ENCODE measurements around the gene PACSIN2. TPM values are rescaled to one million over a fixed set of nuclear protein-coding genes. Genes with fewer than 3 reads are reported as not detected.

PACSIN2 gene
- total RNA-seq, 6 donors from 2014 or later, result 120 to 186 (median 151) TPM

GRCh38 chr22:42893371-42894150 lies 121.4 kb downstream of the PACSIN2 start:
- H3K4me1 ChIP-seq, result peaks cover 51 to 62% (median 55%) of the 10 kb centered on the region in 4 donors
- 82 to 87% methylated on average over 4 to 25 of the region's 25 CpGs for WGBS, 2 donors
- TF ChIP-seq POLR2AphosphoS5 (IDR thresholded peaks at IDR 0.05) (no peak), EP300 (IDR thresholded peaks at IDR 0.05) (no peak), POLR2A (IDR thresholded peaks at IDR 0.05) (no peak), CTCF (IDR thresholded peaks at IDR 0.05) (no peak)
- H3K9me3 ChIP-seq, result no peaks in the 10 kb centered on the region
- H3K27me3 ChIP-seq, result no peaks in the 10 kb centered on the region
- H3K27ac ChIP-seq, result peak overlapping the region; percentile 83 to 86 (median 84)
- peaks cover 7 to 43% (median 21%) of the 10 kb centered on the region in 4 donors for H3K36me3 ChIP-seq
- DNase-seq, result no peak
- no peak for ATAC-seq (ENCODE audit: low FRiP score in 2 of 2)
- no peak overlapping the region for H3K4me3 ChIP-seq

GRCh38 chr22:42892571-42893316 lies 122.2 kb downstream of the PACSIN2 start:
- TF ChIP-seq POLR2AphosphoS5 (IDR thresholded peaks at IDR 0.05) (no peak), EP300 (IDR thresholded peaks at IDR 0.05) (peak in 1 of 4 donors; percentile 9)
- DNase-seq (peak in 1 of 2 donors; percentile 63), ATAC-seq (ENCODE audit: low FRiP score in 2 of 2) (peak; percentile 25 to 39)
- no peaks in the 10 kb centered on the region for H3K27me3 ChIP-seq
- peaks cover 7 to 51% (median 27%) of the 10 kb centered on the region in 4 donors for H3K36me3 ChIP-seq
- H3K9me3 ChIP-seq, result no peaks in the 10 kb centered on the region
- H3K4me3 ChIP-seq, result no peak overlapping the region
- peak overlapping the region; percentile 83 to 86 (median 84) for H3K27ac ChIP-seq
- peaks cover 57 to 70% (median 62%) of the 10 kb centered on the region in 4 donors for H3K4me1 ChIP-seq
- 53 to 70% methylated on average over 9 to 10 of the region's 10 CpGs for WGBS, 2 donors

GRCh38 chr22:42892156-42892555 lies 122.8 kb downstream of the PACSIN2 start:
- Histone ChIP-seq H3K4me1 (peaks cover 58 to 76% (median 67%) of the 10 kb centered on the region in 4 donors), H3K4me3 (no peak overlapping the region), H3K36me3 (peaks cover 7 to 55% (median 30%) of the 10 kb centered on the region in 4 donors), H3K27ac (peak overlapping the region; percentile 83 to 86 (median 84)), H3K27me3 (no peaks in the 10 kb centered on the region), H3K9me3 (no peaks in the 10 kb centered on the region)
- no peak for ATAC-seq (ENCODE audit: low FRiP score in 2 of 2)
- TF ChIP-seq POLR2AphosphoS5 (IDR thresholded peaks at IDR 0.05), result no peak
- no peak for TF ChIP-seq POLR2A (IDR thresholded peaks at IDR 0.05)
- TF ChIP-seq CTCF (IDR thresholded peaks at IDR 0.05), result no peak
- DNase-seq, result no peak
- 49% methylated on average over 9 of the region's 9 CpGs for WGBS, 2 donors

- no peaks in the 10 kb centered on the region for H3K9me3 ChIP-seq
- TF ChIP-seq EP300 (IDR thresholded peaks at IDR 0.05) (no peak), POLR2AphosphoS5 (IDR thresholded peaks at IDR 0.05) (no peak), POLR2A (IDR thresholded peaks at IDR 0.05) (no peak), CTCF (IDR thresholded peaks at IDR 0.05) (no peak)
- H3K27ac ChIP-seq, result peak overlapping the region; percentile 83 to 86 (median 84)
- DNase-seq, result no peak
- no peak for ATAC-seq (ENCODE audit: low FRiP score in 2 of 2)
- H3K4me1 ChIP-seq, result peaks cover 58 to 78% (median 65%) of the 10 kb centered on the region in 4 donors
- H3K4me3 ChIP-seq, result no peak overlapping the region
- 93 to 97% methylated on average over 3 of the region's 3 CpGs for WGBS, 2 donors
- H3K27me3 ChIP-seq, result no peaks in the 10 kb centered on the region
- peaks cover 7 to 60% (median 32%) of the 10 kb centered on the region in 4 donors for H3K36me3 ChIP-seq
Measured at GRCh38 chr22:42891696-42892095, 123.3 kb downstream of the PACSIN2 start.

- no peak overlapping the region for H3K4me3 ChIP-seq
- no peaks in the 10 kb centered on the region for H3K27me3 ChIP-seq
- H3K36me3 ChIP-seq, result peaks cover 7 to 67% (median 33%) of the 10 kb centered on the region in 4 donors
- H3K9me3 ChIP-seq, result no peaks in the 10 kb centered on the region
- WGBS, 2 donors, result 92 to 93% methylated on average over 13 of the region's 13 CpGs
- ATAC-seq (ENCODE audit: low FRiP score in 2 of 2) (no peak), DNase-seq (no peak)
- H3K27ac ChIP-seq, result peak overlapping the region in 2 of 4 donors; percentile 83 to 84
- peaks cover 54 to 76% (median 62%) of the 10 kb centered on the region in 4 donors for H3K4me1 ChIP-seq
- TF ChIP-seq POLR2A (IDR thresholded peaks at IDR 0.05), result no peak
- TF ChIP-seq CTCF (IDR thresholded peaks at IDR 0.05), result no peak
- no peak for TF ChIP-seq EP300 (IDR thresholded peaks at IDR 0.05)
- TF ChIP-seq POLR2AphosphoS5 (IDR thresholded peaks at IDR 0.05), result no peak
Measured at GRCh38 chr22:42891008-42891407, 123.9 kb downstream of the PACSIN2 start.
